H1 (cell line): ENCODE results near the gene STIM2.

Experiments
- CEBPB ChIP-seq: IDR thresholded peaks from 2 replicates; pipeline ENCODE4 v1.6.1; 2012; ENCODE audit warnings: low read depth, low read length
- CTCF ChIP-seq, 3 experiments: IDR thresholded peaks; 1 replicate in 2 of 3; 2 replicates in 1 of 3; pipeline versions ENCODE4 v1.5.1 to v1.6.1; 2011; ENCODE audit warnings: low read length in 3 of 3, mild to moderate bottlenecking in 3 of 3, inconsistent platforms in 2 of 3, low read depth in 1 of 3, moderate library complexity in 1 of 3; ENCODE audit not compliant: insufficient read depth in 1 of 3; ENCODE audit errors: control extremely low read depth in 1 of 3
- EZH2 ChIP-seq: fragments of 200-600 bp; sonication (generic); IDR thresholded peaks from 2 replicates; pipeline ENCODE4 v1.7.1; 2012; ENCODE audit warnings: low read depth, mild to moderate bottlenecking, moderate library complexity, low read length, inconsistent platforms; ENCODE audit not compliant: severe bottlenecking
- FOSL1 ChIP-seq: IDR thresholded peaks from 2 replicates; pipeline ENCODE4 v1.6.1; 2011; ENCODE audit warnings: mild to moderate bottlenecking, low read depth, low read length, moderate library complexity; ENCODE audit not compliant: insufficient read depth
- GABPA ChIP-seq: IDR thresholded peaks from 2 replicates; pipeline ENCODE4 v1.6.1; 2011; ENCODE audit warnings: mild to moderate bottlenecking, low read length, moderate library complexity, borderline replicate concordance; ENCODE audit not compliant: insufficient read depth
- HDAC6 ChIP-seq: IDR thresholded peaks from one replicate; pipeline ENCODE4 v1.7.1; 2012; ENCODE audit warnings: low read depth, mild to moderate bottlenecking, inconsistent platforms, low read length, moderate library complexity
- POLR2A ChIP-seq, 2 experiments: IDR thresholded peaks; 1 replicate in 1 of 2; 2 replicates in 1 of 2; pipeline ENCODE4 v1.6.1; 2011; ENCODE audit warnings: low read depth in 2 of 2, low read length in 2 of 2, mild to moderate bottlenecking in 2 of 2; ENCODE audit errors: control extremely low read depth in 1 of 2
- POLR2AphosphoS5 ChIP-seq: IDR thresholded peaks from 2 replicates; pipeline ENCODE4 v1.6.1; 2011; ENCODE audit warnings: low read depth, low read length
- RNF2 ChIP-seq: fragments of 200-900, 300-1000 bp; sonication (generic); IDR thresholded peaks from 2 replicates; pipeline ENCODE4 v1.7.1; 2016; ENCODE audit warnings: borderline replicate concordance, low read depth, mild to moderate bottlenecking, antibody characterized with exemption, low read length; ENCODE audit not compliant: poor library complexity, severe bottlenecking; ENCODE audit errors: missing control alignments
- SIN3A ChIP-seq, 2 experiments: IDR thresholded peaks in 1 of 2; conservative IDR thresholded peaks in 1 of 2; 2 replicates each; pipeline ENCODE4 v1.6.1; 2011 to 2012; ENCODE audit warnings: low read length in 2 of 2, improper control_type of control experiment in 1 of 2, low read depth in 1 of 2, mild to moderate bottlenecking in 1 of 2
- SRF ChIP-seq: IDR thresholded peaks from 2 replicates; pipeline ENCODE4 v1.6.1; 2011; ENCODE audit warnings: mild to moderate bottlenecking, low read depth, low read length, moderate library complexity
- TAF1 ChIP-seq: IDR thresholded peaks from 2 replicates; pipeline ENCODE4 v1.6.1; 2011; ENCODE audit warnings: mild to moderate bottlenecking, low read depth, low read length

DNA sequence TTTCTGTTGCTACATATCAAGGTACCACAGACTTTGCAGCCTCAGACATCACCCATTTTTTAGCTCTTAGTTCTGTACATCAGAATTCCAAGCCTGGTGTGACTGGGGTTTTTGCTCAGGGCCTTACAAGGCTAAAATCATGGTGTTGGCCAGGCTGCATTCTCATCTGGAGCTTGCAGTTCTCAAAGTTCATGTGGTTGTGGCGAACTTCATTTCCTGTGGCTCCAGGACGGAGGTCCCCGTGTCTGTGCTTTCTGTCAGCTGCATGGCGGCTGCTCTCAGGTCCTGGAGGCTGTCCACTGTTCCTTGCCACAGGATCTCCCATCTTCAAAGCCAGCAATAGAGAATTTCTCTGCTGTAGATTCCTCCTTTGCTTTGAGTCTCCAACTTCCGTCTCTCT, 157.4 kb downstream of the STIM2 start:
- TF ChIP-seq CTCF (IDR thresholded peaks at IDR 0.05; ENCODE audit: control extremely low read depth in 1 of 3, insufficient read depth in 1 of 3, low read depth in 1 of 3, low read length in 3 of 3), result no peak
- TF ChIP-seq POLR2A (IDR thresholded peaks at IDR 0.05; ENCODE audit: control extremely low read depth in 1 of 2, low read depth in 2 of 2, low read length in 2 of 2), result no peak
- TF ChIP-seq SIN3A (conservative IDR thresholded peaks at IDR 0.05 in 1 of 2, IDR thresholded peaks at IDR 0.05 in 1 of 2; ENCODE audit: low read depth in 1 of 2, low read length in 2 of 2), result no peak
- no peak for TF ChIP-seq CEBPB
- TF ChIP-seq POLR2AphosphoS5, result no peak
- TF ChIP-seq EZH2, result no peak
- no peak for TF ChIP-seq TAF1
- TF ChIP-seq RNF2, result no peak
- TF ChIP-seq FOSL1, result no peak
- TF ChIP-seq GABPA, result no peak
- no peak for TF ChIP-seq HDAC6
- no peak for TF ChIP-seq SRF
